Neural cell (in vitro differentiated cells): ENCODE data around the gene KDM4D.

Experiments
- CTCF ChIP-seq: fragments of 450-650 bp; IDR thresholded peaks from 2 replicates; pipeline ENCODE4 v1.5.1; 2014; ENCODE audit warnings: antibody characterized with exemption, mild to moderate bottlenecking, moderate library complexity; ENCODE audit not compliant: poor library complexity, severe bottlenecking
- EZH2 ChIP-seq: fragments of 200-600, 300-800 bp; shearing (Covaris generic), sonication (generic); IDR thresholded peaks from 2 replicates; pipeline ENCODE4 v1.6.1; 2014; ENCODE audit warnings: antibody characterized with exemption, low read length, borderline replicate concordance, mild to moderate bottlenecking; ENCODE audit not compliant: insufficient read depth, poor library complexity, severe bottlenecking
- POLR2AphosphoS5 ChIP-seq: IDR thresholded peaks from 2 replicates; pipeline ENCODE4 v1.6.1; 2012

- TF ChIP-seq CTCF (no peak), EZH2 (no peak), POLR2AphosphoS5 (no peak)
These were observed 23.9 kb downstream of the KDM4D start for GRCh38 chr11:94997437-94997836.
